Motor neuron (in vitro differentiated cells): ENCODE results near the gene BCL2L12. TPM values are rescaled to one million over a fixed set of nuclear protein-coding genes. Genes with fewer than 3 reads are reported as not detected.

ENCODE experiments used
- ATAC-seq, 8 experiments: fragments of 200-7000 bp; cut with Tn5 transposase; replicated peaks in 6 of 8; 2 replicates each; pipeline ENCODE4 v1.8.0; 2021; ENCODE audit warnings: mild to moderate bottlenecking in 8 of 8, moderate library complexity in 8 of 8
- H3K27ac ChIP-seq, 2 donors: fragments of 250-450 bp; sonication (Bioruptor Pico); 2 replicates each; pipeline ENCODE4 v1.9.0; 2021; ENCODE audit warnings: antibody characterized with exemption in 2 of 2, mild to moderate bottlenecking in 2 of 2, moderate library complexity in 1 of 2
- H3K4me1 ChIP-seq, 2 donors: fragments of 250-450 bp; sonication (Bioruptor Pico); replicated peaks in 1 of 2; 2 replicates each; pipeline ENCODE4 v1.6.1; 2021; ENCODE audit warnings: antibody characterized with exemption in 2 of 2, mild to moderate bottlenecking in 2 of 2, moderate library complexity in 1 of 2
- H3K4me3 ChIP-seq, 5 donors: fragments of 250-450 bp; sonication (Bioruptor Pico); 2 replicates each; pipeline ENCODE4 v1.9.0; 2021; ENCODE audit warnings: antibody characterized with exemption in 5 of 5, mild to moderate bottlenecking in 5 of 5, moderate library complexity in 4 of 5
- WGBS, 10 experiments: fragments of 450-650 bp; shearing (Covaris generic); methylation state at CpG; one replicate each; pipeline ENCODE4 v1.0.0; 2022; 5-methylcytosine and 5-hydroxymethylcytosine counted together
- in situ Hi-C, 9 experiments: fragments of 400-800 bp; cut with MboI; loops; one replicate each; pipeline ENCODE4 v1.15.0; 2021; ENCODE audit warnings: low sequenced_read_pairs in 9 of 9, low pct_unique_long_range_greater_than_20kb in 2 of 9; ENCODE audit not compliant: unreplicated experiment in 9 of 9
- total RNA-seq, 8 experiments: library from RNA; unstranded; fragments of 300-600 nt; gene quantifications; 2 replicates each; pipeline versions ENCODE4 v1.2.3 to v1.2.4, GENCODE V29; 2022

BCL2L12 gene
- total RNA-seq, 8 experiments from 2014 or later: 5.3 to 34.6 (median 8.2) TPM

- in situ Hi-C loops: no loop called here
Observed at GRCh38 chr19:49676784-49677230, 11.1 kb downstream of the BCL2L12 start.

GRCh38 chr19:49677231-49677900 lies 11.6 kb downstream of the BCL2L12 start, which contains the start of gene PRMT1:
Gene PRMT1 (plus strand): TSS chr19:49677271. CDS start chr19:49677281, 10 bp downstream.
- in situ Hi-C loops: no loop called here
- WGBS, 10 experiments: 0% methylated on average over 1 of the region's 57 CpGs; no CpG with 5 or more reads in 9 of the 10 experiments
- peaks cover 28 to 32% of the 10 kb centered on the region in 2 donors for H3K4me1 ChIP-seq
- H3K27ac ChIP-seq: peak within 1 kb of the TSS; percentile 99
- peak; percentile 5 to 28 (median 14) for ATAC-seq
- H3K4me3 ChIP-seq: peak within 1 kb of the TSS; percentile 68 to 94 (median 88)

More at GRCh38 chr19:49676784-49677230, 11.1 kb downstream of the BCL2L12 start:
- Histone ChIP-seq H3K4me3 (peak overlapping the region; percentile 68 to 94 (median 88)), H3K4me1 (peaks cover 31 to 36% of the 10 kb centered on the region in 2 donors), H3K27ac (peak overlapping the region; percentile 98 to 99)
- ATAC-seq: peak; percentile 74 to 80 (median 79)
- WGBS, 10 experiments: 0 to 6% (median 1%) methylated on average over 3 to 9 of the region's 34 CpGs; no CpG with 5 or more reads in 6 of the 10 experiments

GRCh38 chr19:49677901-49678674 lies 12.4 kb downstream of the BCL2L12 start:
- no peak for ATAC-seq
- 0% methylated on average over 1 to 3 of the region's 21 CpGs; no CpG with 5 or more reads in 7 of the 10 experiments for WGBS, 10 experiments
- peak overlapping the region; percentile 98 to 99 for H3K27ac ChIP-seq
- H3K4me3 ChIP-seq: peak overlapping the region; percentile 68 to 94 (median 88)
- H3K4me1 ChIP-seq: peaks cover 25 to 26% of the 10 kb centered on the region in 2 donors
- in situ Hi-C loops: no loop called here

DNA sequence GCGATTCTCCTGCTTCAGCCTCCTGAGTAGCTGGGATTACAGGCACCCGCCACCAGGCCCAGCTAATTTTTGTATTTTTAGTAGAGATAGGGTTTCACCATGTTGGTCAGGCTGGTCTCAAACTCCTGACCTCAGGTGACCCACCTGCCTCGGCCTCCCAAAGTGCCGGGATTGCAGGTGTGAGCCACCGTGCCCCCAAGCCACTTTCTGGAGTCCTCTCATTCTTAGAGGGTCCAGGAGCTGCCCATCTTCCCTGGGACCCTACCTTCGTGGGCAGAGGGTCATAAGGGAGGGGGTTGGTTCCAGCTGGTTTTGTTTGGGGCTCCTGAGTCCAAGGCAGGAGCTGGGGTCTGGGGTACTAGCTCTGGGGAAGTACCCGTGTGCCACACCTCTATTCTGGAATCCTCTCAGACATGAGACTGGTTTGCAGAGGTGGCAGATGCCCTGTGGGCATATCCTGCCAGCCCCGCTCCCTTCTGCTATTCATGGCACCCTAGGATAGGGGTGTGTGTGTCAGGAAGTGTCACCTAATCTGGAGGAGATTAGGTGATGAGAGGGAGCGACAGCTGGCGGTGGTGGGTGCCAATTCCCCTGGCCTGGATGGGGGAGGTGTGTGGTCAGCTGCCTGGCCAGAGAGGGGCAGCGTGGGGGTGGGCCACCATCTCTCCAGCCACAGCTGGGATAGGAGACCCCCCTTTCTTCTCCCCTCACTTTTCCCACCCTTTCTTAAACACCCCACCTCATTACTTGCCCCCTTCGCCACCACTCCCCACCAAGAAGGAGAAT lies 13.4 kb downstream of the BCL2L12 start:
- Histone ChIP-seq H3K27ac (peak overlapping the region in 1 of 2 donors; percentile 99), H3K4me1 (peaks cover 25 to 26% of the 10 kb centered on the region in 2 donors), H3K4me3 (peak overlapping the region in 1 of 5 donors; percentile 89)
- in situ Hi-C loops: no loop called here
- WGBS, 10 experiments: 55 to 100% methylated on average over 1 to 2 of the region's 12 CpGs; no CpG with 5 or more reads in 8 of the 10 experiments
- no peak for ATAC-seq

DNA sequence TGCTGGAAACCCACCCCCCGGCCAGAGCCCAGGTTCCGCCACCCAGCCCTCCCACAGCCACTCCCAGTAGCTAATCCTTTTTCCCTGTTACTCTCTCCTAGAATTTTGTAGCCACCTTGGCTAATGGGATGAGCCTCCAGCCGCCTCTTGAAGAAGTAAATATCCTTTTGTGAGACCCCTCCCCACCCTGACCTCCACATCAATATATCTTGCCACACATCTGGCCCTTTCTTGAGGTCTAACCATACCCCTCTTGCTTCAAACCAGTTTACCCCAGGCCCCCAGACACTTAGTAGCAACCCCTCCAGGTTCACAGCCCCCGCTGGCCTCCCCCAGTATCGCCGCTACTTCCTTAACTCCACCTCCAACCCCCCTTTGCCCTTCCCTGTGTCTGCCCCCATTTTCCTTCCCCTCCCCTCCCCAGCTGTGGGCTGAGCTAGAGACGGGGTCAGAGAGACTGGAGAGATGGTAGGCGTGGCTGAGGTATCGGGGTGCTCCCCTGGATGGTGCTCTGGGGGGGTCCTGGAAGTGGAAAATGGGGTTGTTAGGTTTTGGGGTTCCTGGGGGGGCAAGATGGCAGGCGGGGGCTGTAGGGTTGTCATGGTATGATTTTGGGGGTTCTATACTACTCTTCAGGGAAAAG lies 14.2 kb downstream of the BCL2L12 start:
- ATAC-seq: no peak
- peaks cover 25 to 26% of the 10 kb centered on the region in 2 donors for H3K4me1 ChIP-seq
- in situ Hi-C loops: no loop called here
- 20% methylated on average over 1 of the region's 10 CpGs; no CpG with 5 or more reads in 9 of the 10 experiments for WGBS, 10 experiments
- H3K4me3 ChIP-seq: peak overlapping the region in 2 of 5 donors; percentile 13 to 29
- peak overlapping the region; percentile 24 to 79 for H3K27ac ChIP-seq

GRCh38 chr19:49680421-49681351 lies 15.0 kb downstream of the BCL2L12 start:
- ATAC-seq: peak in 7 of 8 experiments; percentile 0 to 36 (median 24)
- Histone ChIP-seq H3K4me3 (peak overlapping the region in 4 of 5 donors; percentile 2 to 29 (median 8)), H3K4me1 (peaks cover 25 to 26% of the 10 kb centered on the region in 2 donors), H3K27ac (peak overlapping the region; percentile 24 to 79)
- 40 to 100% (median 76%) methylated on average over 1 to 19 of the region's 40 CpGs; no CpG with 5 or more reads in 1 of the 10 experiments for WGBS, 10 experiments
- in situ Hi-C loops: no loop called here

DNA sequence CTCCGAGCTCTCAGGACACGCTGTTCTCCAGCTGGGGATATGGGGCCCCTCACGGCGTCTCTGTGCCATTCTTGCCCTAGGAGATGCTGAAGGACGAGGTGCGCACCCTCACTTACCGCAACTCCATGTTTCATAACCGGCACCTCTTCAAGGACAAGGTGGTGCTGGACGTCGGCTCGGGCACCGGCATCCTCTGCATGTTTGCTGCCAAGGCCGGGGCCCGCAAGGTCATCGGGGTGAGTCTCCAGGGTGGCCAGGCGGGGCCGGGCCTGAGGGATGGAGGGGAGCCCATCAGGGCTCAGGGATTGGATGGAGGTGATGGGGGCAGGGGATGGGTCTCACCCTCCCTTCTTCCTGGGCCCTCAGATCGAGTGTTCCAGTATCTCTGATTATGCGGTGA lies 16.1 kb downstream of the BCL2L12 start:
- no peak for ATAC-seq
- Histone ChIP-seq H3K27ac (no peak overlapping the region), H3K4me3 (no peak overlapping the region), H3K4me1 (peaks cover 25 to 26% of the 10 kb centered on the region in 2 donors)
- WGBS, 10 experiments: 82 to 100% (median 100%) methylated on average over 2 to 6 of the region's 19 CpGs; no CpG with 5 or more reads in 6 of the 10 experiments
- in situ Hi-C loops: no loop called here

- in situ Hi-C loops: no loop called here
- 62 to 100% (median 89%) methylated on average over 1 to 8 of the region's 8 CpGs; no CpG with 5 or more reads in 2 of the 10 experiments for WGBS, 10 experiments
- H3K4me1 ChIP-seq: peaks cover 25 to 26% of the 10 kb centered on the region in 2 donors
- ATAC-seq: no peak
- H3K27ac ChIP-seq: no peak overlapping the region
- no peak overlapping the region for H3K4me3 ChIP-seq
Observed at GRCh38 chr19:49682274-49682673, 16.5 kb downstream of the BCL2L12 start.

DNA sequence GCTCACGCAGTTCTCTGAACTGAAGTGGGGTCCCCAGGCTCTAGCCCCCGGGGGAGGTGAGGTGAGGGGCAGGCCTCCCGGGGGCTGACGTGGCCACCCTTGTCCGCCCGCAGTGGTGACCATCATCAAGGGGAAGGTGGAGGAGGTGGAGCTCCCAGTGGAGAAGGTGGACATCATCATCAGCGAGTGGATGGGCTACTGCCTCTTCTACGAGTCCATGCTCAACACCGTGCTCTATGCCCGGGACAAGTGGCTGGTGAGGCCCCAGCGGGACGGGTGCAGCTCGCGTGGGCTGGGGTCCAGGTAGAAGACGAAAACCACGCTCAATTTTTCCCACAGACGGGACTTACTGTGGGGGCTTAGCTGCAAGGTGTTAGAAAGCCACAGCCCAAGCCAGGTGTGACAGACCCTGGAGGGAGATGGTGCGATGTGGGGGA lies 18.1 kb downstream of the BCL2L12 start:
- in situ Hi-C loops: no loop called here
- H3K4me3 ChIP-seq: no peak overlapping the region
- peaks cover 21 to 26% of the 10 kb centered on the region in 2 donors for H3K4me1 ChIP-seq
- WGBS, 10 experiments: 60 to 100% (median 100%) methylated on average over 1 to 9 of the region's 18 CpGs; no CpG with 5 or more reads in 4 of the 10 experiments
- no peak overlapping the region for H3K27ac ChIP-seq
- ATAC-seq: no peak

- ATAC-seq: peak in 2 of 8 experiments; percentile 7 to 12
- no peak overlapping the region for H3K4me3 ChIP-seq
- H3K4me1 ChIP-seq: peaks cover 21 to 26% of the 10 kb centered on the region in 2 donors
- in situ Hi-C loops: no loop called here
- H3K27ac ChIP-seq: no peak overlapping the region
- 68 to 100% (median 95%) methylated on average over 1 to 11 of the region's 35 CpGs; no CpG with 5 or more reads in 5 of the 10 experiments for WGBS, 10 experiments
Observed at GRCh38 chr19:49684251-49684982, 18.7 kb downstream of the BCL2L12 start.
